CD14-positive monocyte (primary cell): ENCODE measurements around the gene HMCN2. TPM values are rescaled to one million over a fixed set of nuclear protein-coding genes. Genes with fewer than 3 reads are reported as not detected.

Experiments
- DNase-seq, 3 donors: peaks; one replicate each; pipeline ENCODE4 v3.0.0-alpha.2; 2011 to 2022
- H2AFZ ChIP-seq: 2 replicates; pipeline ENCODE4 v1.6.0; 2012; ENCODE audit warnings: mild to moderate bottlenecking, low read depth, low read length, inconsistent platforms; ENCODE audit not compliant: insufficient read depth, poor library complexity, severe bottlenecking
- H3K27ac ChIP-seq, 2 donors: 1 replicate in 1 of 2; 2 replicates in 1 of 2; pipeline ENCODE4 v1.5.1; 2012 to 2013; ENCODE audit warnings: low read length in 2 of 2, control low read depth in 1 of 2, inconsistent platforms in 1 of 2, low read depth in 1 of 2, mild to moderate bottlenecking in 1 of 2
- H3K27me3 ChIP-seq, 2 donors: one replicate each; pipeline versions ENCODE4 v1.6.0 to v1.6.1; 2011 to 2013; ENCODE audit warnings: low read length in 2 of 2; ENCODE audit not compliant: control insufficient read depth in 2 of 2, insufficient read depth in 2 of 2
- H3K36me3 ChIP-seq, 2 donors: replicated peaks in 1 of 2; 1 replicate in 1 of 2; 2 replicates in 1 of 2; pipeline versions ENCODE4 v1.5.1 to v1.6.1; 2012 to 2013; ENCODE audit warnings: low read length in 2 of 2, control low read depth in 1 of 2, inconsistent platforms in 1 of 2, mild to moderate bottlenecking in 1 of 2; ENCODE audit not compliant: insufficient read depth in 2 of 2, control insufficient read depth in 1 of 2
- H3K4me1 ChIP-seq, 2 donors: 1 replicate in 1 of 2; 2 replicates in 1 of 2; pipeline versions ENCODE4 v1.5.1 to v1.6.1; 2012 to 2013; ENCODE audit warnings: low read length in 2 of 2, control low read depth in 1 of 2, inconsistent platforms in 1 of 2, mild to moderate bottlenecking in 1 of 2, moderate library complexity in 1 of 2; ENCODE audit not compliant: insufficient read depth in 2 of 2, control insufficient read depth in 1 of 2
- H3K4me2 ChIP-seq: replicated peaks from 2 replicates; pipeline ENCODE3; 2012; ENCODE audit warnings: low read length, moderate library complexity, mild to moderate bottlenecking; ENCODE audit not compliant: poor library complexity, severe bottlenecking; ENCODE audit errors: extremely low read depth
- H3K4me3 ChIP-seq, 3 experiments: fragments of 200-600 bp in 1 of 3; sonication (generic) in 1 of 3; replicated peaks in 1 of 3; 1 replicate in 2 of 3; 2 replicates in 1 of 3; pipeline ENCODE4 v1.5.1; 2011 to 2013; ENCODE audit warnings: low read length in 3 of 3, mild to moderate bottlenecking in 3 of 3, control low read depth in 2 of 3, low read depth in 2 of 3, inconsistent platforms in 1 of 3, moderate library complexity in 1 of 3
- H3K79me2 ChIP-seq: 2 replicates; pipeline ENCODE4 v1.6.0; 2012; ENCODE audit warnings: mild to moderate bottlenecking, control low read depth, inconsistent platforms, low read length, moderate library complexity; ENCODE audit not compliant: insufficient read depth
- H3K9ac ChIP-seq: 2 replicates; pipeline ENCODE4 v1.6.0; 2017; ENCODE audit warnings: low read length, mild to moderate bottlenecking; ENCODE audit not compliant: insufficient read depth, poor library complexity, severe bottlenecking
- H3K9me3 ChIP-seq, 2 donors: replicated peaks in 1 of 2; 1 replicate in 1 of 2; 2 replicates in 1 of 2; pipeline versions ENCODE4 v1.5.1 to v1.6.1; 2012 to 2013; ENCODE audit warnings: low read length in 2 of 2, control low read depth in 1 of 2; ENCODE audit not compliant: control insufficient read depth in 1 of 2, insufficient read depth in 1 of 2
- H4K20me1 ChIP-seq: 2 replicates; pipeline ENCODE4 v1.6.0; 2012; ENCODE audit warnings: mild to moderate bottlenecking, low read length, control low read depth, moderate library complexity; ENCODE audit not compliant: insufficient read depth
- H3K27ac Mint-ChIP-seq, 7 donors: one replicate each; pipeline ENCODE4 v1.8.0; 2020; ENCODE audit warnings: mild to moderate bottlenecking in 7 of 7, mixed read lengths in 7 of 7, moderate library complexity in 6 of 7, inconsistent platforms in 2 of 7
- H3K27me3 Mint-ChIP-seq, 3 donors: one replicate each; pipeline ENCODE4 v1.8.0; 2021 to 2022; ENCODE audit warnings: low read depth in 3 of 3, mild to moderate bottlenecking in 3 of 3, mixed read lengths in 3 of 3, moderate library complexity in 3 of 3, inconsistent platforms in 1 of 3
- H3K36me3 Mint-ChIP-seq, 2 donors: one replicate each; pipeline ENCODE4 v1.8.0; 2020; ENCODE audit warnings: mixed read lengths in 2 of 2, inconsistent platforms in 1 of 2, mild to moderate bottlenecking in 1 of 2
- H3K4me1 Mint-ChIP-seq: one replicate; pipeline ENCODE4 v1.8.0; 2020; ENCODE audit warnings: mild to moderate bottlenecking, mixed read lengths
- H3K4me3 Mint-ChIP-seq, 2 donors: one replicate each; pipeline ENCODE4 v1.8.0; 2020; ENCODE audit warnings: mild to moderate bottlenecking in 2 of 2, mixed read lengths in 2 of 2, moderate library complexity in 1 of 2
- H3K9me3 Mint-ChIP-seq, 7 donors: one replicate each; pipeline ENCODE4 v1.8.0; 2020 to 2022; ENCODE audit warnings: mixed read lengths in 7 of 7, mild to moderate bottlenecking in 6 of 7, moderate library complexity in 6 of 7, inconsistent platforms in 2 of 7
- WGBS: methylation state at CpG from one replicate; pipeline ENCODE4 v1.1.5; 2013; ENCODE audit warnings: missing lambda C conversion rate; ENCODE audit not compliant: insufficient coverage; 5-methylcytosine and 5-hydroxymethylcytosine counted together
- intact Hi-C, 2 donors: fragments of 100-400 bp; cut with micrococcal nuclease; formaldehyde crosslinking; loops; one replicate each; pipeline versions ENCODE4 v1.15.0 to v1.15.1; 2023
- polyA plus RNA-seq, 3 donors: library from polyadenylated mRNA; depleted of rRNA in 1 of 3; unstranded in 2 of 3; stranded (reverse) in 1 of 3; fragments of 300-500 nt in 2 of 3; fragments of >200 nt in 1 of 3; fragmentation: Illumina TruSeq in 2 of 3; gene quantifications; 1 replicate in 2 of 3; 2 replicates in 1 of 3; pipeline ENCODE4 v1.2.3, GENCODE V29; 2012 to 2021
- TF ChIP-seq, protein P1 (sequence below): fragments of 200-600 bp; IDR thresholded peaks from one replicate; pipeline ENCODE4 v1.8.0; 2022; ENCODE audit warnings: antibody characterized with exemption, mild to moderate bottlenecking

The HMCN2 gene
- polyA plus RNA-seq, 3 donors, result not detected

DNA sequence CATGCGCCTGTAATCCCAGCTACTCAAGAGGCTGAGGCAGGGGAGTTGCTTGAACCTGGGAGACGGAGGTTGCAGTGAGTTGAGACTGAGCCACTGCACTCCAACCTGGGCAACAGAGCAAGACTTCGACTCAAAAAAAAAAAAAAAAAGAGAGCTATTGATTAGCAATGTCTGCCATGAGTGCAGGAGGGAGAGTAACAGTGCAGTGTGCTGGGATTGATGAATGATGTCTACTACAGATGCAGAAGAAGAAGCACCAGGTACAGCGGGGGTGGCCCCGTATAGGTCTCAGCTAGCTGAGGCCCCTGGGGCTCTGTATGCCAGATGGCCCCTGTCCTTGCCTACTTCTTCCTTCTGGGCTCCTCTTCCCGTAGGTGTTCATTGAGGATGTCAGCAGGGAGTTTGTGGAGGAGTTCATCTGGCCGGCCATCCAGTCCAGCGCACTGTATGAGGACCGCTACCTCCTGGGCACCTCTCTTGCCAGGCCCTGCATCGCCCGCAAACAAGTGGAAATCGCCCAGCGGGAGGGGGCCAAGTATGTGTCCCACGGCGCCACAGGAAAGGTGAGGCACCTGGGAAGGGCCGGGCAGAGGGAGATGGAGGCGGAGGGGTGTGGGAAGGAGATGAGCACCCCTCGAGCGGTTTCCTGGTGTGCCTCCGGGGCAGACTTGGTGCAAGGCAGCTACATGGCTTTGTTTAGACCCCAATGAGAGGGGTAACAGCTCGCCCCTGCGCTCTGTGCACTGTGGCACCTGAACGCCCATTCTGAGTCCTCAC, 192.7 kb downstream of the HMCN2 start:
- Histone ChIP-seq H3K9ac (no peak overlapping the region), H3K36me3 (no peaks in the 10 kb centered on the region), H2AFZ (no peak overlapping the region), H3K27me3 (peaks cover 0 to 3% of the 10 kb centered on the region in 2 donors), H3K4me3 (no peak overlapping the region), H3K4me1 (no peaks in the 10 kb centered on the region), H3K4me2 (no peak overlapping the region), H3K79me2 (no peaks in the 10 kb centered on the region), H3K27ac (no peak overlapping the region), H4K20me1 (no peaks in the 10 kb centered on the region), H3K9me3 (no peaks in the 10 kb centered on the region)
- H3K27me3 Mint-ChIP-seq, result peaks cover 8 to 25% (median 19%) of the 10 kb centered on the region in 3 donors
- TF ChIP-seq, protein P1, sequence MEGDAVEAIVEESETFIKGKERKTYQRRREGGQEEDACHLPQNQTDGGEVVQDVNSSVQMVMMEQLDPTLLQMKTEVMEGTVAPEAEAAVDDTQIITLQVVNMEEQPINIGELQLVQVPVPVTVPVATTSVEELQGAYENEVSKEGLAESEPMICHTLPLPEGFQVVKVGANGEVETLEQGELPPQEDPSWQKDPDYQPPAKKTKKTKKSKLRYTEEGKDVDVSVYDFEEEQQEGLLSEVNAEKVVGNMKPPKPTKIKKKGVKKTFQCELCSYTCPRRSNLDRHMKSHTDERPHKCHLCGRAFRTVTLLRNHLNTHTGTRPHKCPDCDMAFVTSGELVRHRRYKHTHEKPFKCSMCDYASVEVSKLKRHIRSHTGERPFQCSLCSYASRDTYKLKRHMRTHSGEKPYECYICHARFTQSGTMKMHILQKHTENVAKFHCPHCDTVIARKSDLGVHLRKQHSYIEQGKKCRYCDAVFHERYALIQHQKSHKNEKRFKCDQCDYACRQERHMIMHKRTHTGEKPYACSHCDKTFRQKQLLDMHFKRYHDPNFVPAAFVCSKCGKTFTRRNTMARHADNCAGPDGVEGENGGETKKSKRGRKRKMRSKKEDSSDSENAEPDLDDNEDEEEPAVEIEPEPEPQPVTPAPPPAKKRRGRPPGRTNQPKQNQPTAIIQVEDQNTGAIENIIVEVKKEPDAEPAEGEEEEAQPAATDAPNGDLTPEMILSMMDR, result no peak
- H3K27ac Mint-ChIP-seq, result peak overlapping the region in 1 of 7 donors; percentile 80
- intact Hi-C loops, result no loop called here
- no peak overlapping the region for H3K4me3 Mint-ChIP-seq
- 94% methylated on average over 21 of the region's 23 CpGs for WGBS
- no peaks in the 10 kb centered on the region for H3K36me3 Mint-ChIP-seq
- H3K9me3 Mint-ChIP-seq, result peaks cover 0 to 1% (median 0%) of the 10 kb centered on the region in 7 donors
- no peaks in the 10 kb centered on the region for H3K4me1 Mint-ChIP-seq
- DNase-seq, result no peak

DNA sequence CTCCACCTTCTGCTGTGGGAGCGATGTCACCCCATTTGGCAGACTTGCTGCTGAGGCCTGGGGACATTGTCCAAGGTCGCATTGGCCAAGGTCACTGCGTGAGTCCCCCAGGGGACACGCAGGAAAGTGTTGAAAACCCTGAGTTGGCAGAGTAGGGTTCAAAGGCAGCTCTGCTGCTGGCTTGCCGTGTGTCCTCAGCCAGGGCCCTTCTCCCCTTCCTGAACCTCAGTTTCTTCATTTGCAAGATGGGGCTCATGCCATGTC, 193.2 kb downstream of the HMCN2 start:
- no peak overlapping the region for H2AFZ ChIP-seq
- Mint-ChIP-seq H3K4me3 (no peak overlapping the region), H3K27me3 (peaks cover 5 to 22% (median 18%) of the 10 kb centered on the region in 3 donors), H3K4me1 (no peaks in the 10 kb centered on the region), H3K27ac (peak overlapping the region in 1 of 7 donors; percentile 80), H3K36me3 (no peaks in the 10 kb centered on the region), H3K9me3 (peaks cover 0 to 1% (median 0%) of the 10 kb centered on the region in 7 donors)
- H3K27ac ChIP-seq, result no peak overlapping the region
- intact Hi-C loops, result no loop called here
- H3K36me3 ChIP-seq, result no peaks in the 10 kb centered on the region
- no peak overlapping the region for H3K4me2 ChIP-seq
- no peaks in the 10 kb centered on the region for H3K9me3 ChIP-seq
- no peaks in the 10 kb centered on the region for H3K4me1 ChIP-seq
- H3K27me3 ChIP-seq, result peaks cover 0 to 3% of the 10 kb centered on the region in 2 donors
- H3K9ac ChIP-seq, result no peak overlapping the region
- TF ChIP-seq, protein P1, result no peak
- DNase-seq, result no peak
- no peaks in the 10 kb centered on the region for H4K20me1 ChIP-seq
- no peaks in the 10 kb centered on the region for H3K79me2 ChIP-seq
- WGBS, result 93% methylated on average over 5 of the region's 5 CpGs
- no peak overlapping the region for H3K4me3 ChIP-seq
